B cell (primary cell): ENCODE measurements around the gene TSPAN9. TPM values are rescaled to one million over a fixed set of nuclear protein-coding genes. Genes with fewer than 3 reads are reported as not detected.

Experiments
- ATAC-seq: fragments of 200-7000 bp; cut with Tn5 transposase; one replicate; pipeline ENCODE4 v1.10.0; 2021; ENCODE audit warnings: low read depth, mild to moderate bottlenecking, moderate number of reproducible peaks, moderate library complexity
- CTCF ChIA-PET: fragments of 350-600 bp; sonication (Branson Sonifier 250); formaldehyde crosslinking; loops from one replicate; lab custom pipeline; 2021; ENCODE audit warnings: antibody characterized with exemption, inconsistent platforms; lab: Charles Lee
- POLR2A ChIA-PET: fragments of 350-600 bp; sonication (Branson Sonifier 250); formaldehyde crosslinking; loops from one replicate; lab custom pipeline; 2021; ENCODE audit warnings: antibody characterized with exemption; lab: Charles Lee
- DNase-seq: peaks from one replicate; pipeline ENCODE4 v3.0.0; 2013
- H2AFZ ChIP-seq: 2 replicates; pipeline ENCODE4 v1.6.1; 2012; ENCODE audit warnings: mild to moderate bottlenecking, low read depth, low read length; ENCODE audit not compliant: insufficient read depth, poor library complexity, severe bottlenecking
- H3K27ac ChIP-seq, 2 donors: 1 replicate in 1 of 2; 2 replicates in 1 of 2; pipeline ENCODE4 v1.5.1; 2012 to 2013; ENCODE audit warnings: low read length in 2 of 2, mild to moderate bottlenecking in 2 of 2, moderate library complexity in 1 of 2
- H3K27me3 ChIP-seq, 4 experiments: fragments of 200-600 bp in 1 of 4; sonication (generic) in 1 of 4; replicated peaks in 1 of 4; 1 replicate in 2 of 4; 2 replicates in 2 of 4; pipeline versions ENCODE4 v1.6.1 to v1.7.0; 2013 to 2016; ENCODE audit warnings: low read length in 3 of 4, mild to moderate bottlenecking in 2 of 4, mixed read lengths in 1 of 4, moderate library complexity in 1 of 4; ENCODE audit not compliant: insufficient read depth in 4 of 4, control insufficient read depth in 3 of 4; ENCODE audit errors: control extremely low read depth in 1 of 4
- H3K36me3 ChIP-seq, 2 experiments: replicated peaks in 1 of 2; 1 replicate in 1 of 2; 2 replicates in 1 of 2; pipeline versions ENCODE4 v1.6.1 to v1.7.1; 2013; ENCODE audit warnings: low read length in 1 of 2; ENCODE audit not compliant: insufficient read depth in 2 of 2, control insufficient read depth in 1 of 2; ENCODE audit errors: control extremely low read depth in 1 of 2, extremely low read depth in 1 of 2
- H3K4me1 ChIP-seq, 2 donors: fragments of 200-600 bp in 1 of 2; sonication (generic) in 1 of 2; 1 replicate in 1 of 2; 2 replicates in 1 of 2; pipeline versions ENCODE4 v1.5.1 to v1.6.1; 2013 to 2017; ENCODE audit warnings: low read length in 2 of 2; ENCODE audit not compliant: control insufficient read depth in 2 of 2, insufficient read depth in 2 of 2
- H3K4me2 ChIP-seq: replicated peaks from 2 replicates; pipeline ENCODE3; 2012; ENCODE audit warnings: mild to moderate bottlenecking, low read depth, low read length; ENCODE audit not compliant: poor library complexity, severe bottlenecking
- H3K4me3 ChIP-seq, 5 experiments: fragments of 200-600 bp in 1 of 5; sonication (generic) in 1 of 5; 1 replicate in 3 of 5; 2 replicates in 2 of 5; pipeline versions ENCODE4 v1.5.1 to v1.7.0; 2011 to 2016; ENCODE audit warnings: low read length in 4 of 5, mild to moderate bottlenecking in 4 of 5, low read depth in 2 of 5, control low read depth in 1 of 5, moderate library complexity in 1 of 5; ENCODE audit not compliant: insufficient read depth in 1 of 5; ENCODE audit errors: control extremely low read depth in 1 of 5, extremely low read depth in 1 of 5
- H3K79me2 ChIP-seq: fragments of 200-600 bp; sonication (generic); one replicate; pipeline ENCODE4 v1.6.0; 2016; ENCODE audit warnings: low read length; ENCODE audit not compliant: control insufficient read depth, insufficient read depth
- H3K9ac ChIP-seq: fragments of 200-600 bp; sonication (generic); 2 replicates; pipeline ENCODE4 v1.6.1; 2017; ENCODE audit warnings: mild to moderate bottlenecking, low read length, moderate library complexity
- H3K9me3 ChIP-seq, 3 donors: one replicate each; pipeline versions ENCODE4 v1.6.1 to v1.7.1; 2013; ENCODE audit warnings: low read length in 2 of 3; ENCODE audit not compliant: control insufficient read depth in 2 of 3, insufficient read depth in 1 of 3; ENCODE audit errors: control extremely low read depth in 1 of 3
- H4K20me1 ChIP-seq: 2 replicates; pipeline ENCODE4 v1.6.0; 2012; ENCODE audit warnings: mild to moderate bottlenecking, low read length; ENCODE audit not compliant: insufficient read depth, control insufficient read depth, poor library complexity, severe bottlenecking
- H3K27ac Mint-ChIP-seq: one replicate; pipeline ENCODE4 v1.8.0; 2021; ENCODE audit warnings: mixed read lengths
- H3K27me3 Mint-ChIP-seq: one replicate; pipeline ENCODE4 v1.8.0; 2021; ENCODE audit warnings: mixed read lengths
- H3K4me1 Mint-ChIP-seq: one replicate; pipeline ENCODE4 v1.8.0; 2021; ENCODE audit warnings: mixed read lengths
- H3K4me3 Mint-ChIP-seq: one replicate; pipeline ENCODE4 v1.8.0; 2021; ENCODE audit warnings: mixed read lengths
- H3K9me3 Mint-ChIP-seq: one replicate; pipeline ENCODE4 v1.8.0; 2022; ENCODE audit warnings: mixed read lengths; ENCODE audit not compliant: insufficient read depth
- CTCF ChIP-seq: fragments of 200-600 bp; IDR thresholded peaks from one replicate; pipeline ENCODE4 v1.8.0; 2022; ENCODE audit warnings: antibody characterized with exemption, mild to moderate bottlenecking
- EZH2 ChIP-seq: IDR thresholded peaks from 2 replicates; pipeline ENCODE4 v1.6.1; 2012; ENCODE audit warnings: borderline replicate concordance, low read depth, mild to moderate bottlenecking, moderate library complexity, low read length; ENCODE audit not compliant: insufficient read depth, poor library complexity, severe bottlenecking
- WGBS: methylation state at CpG from one replicate; pipeline ENCODE4 v1.1.5; 2013; ENCODE audit warnings: missing lambda C conversion rate; ENCODE audit not compliant: insufficient coverage; 5-methylcytosine and 5-hydroxymethylcytosine counted together
- intact Hi-C: fragments of 100-400 bp; cut with micrococcal nuclease; formaldehyde crosslinking; loops from one replicate; pipeline ENCODE4 v1.10.0; 2022
- polyA plus RNA-seq: library from polyadenylated mRNA; depleted of rRNA; stranded (reverse); fragments of >200 nt; gene quantifications from 2 replicates; pipeline ENCODE4 v1.2.3, GENCODE V29; 2012
- total RNA-seq, 2 donors: library from RNA; stranded (reverse); fragments of 120-200 nt in 1 of 2; gene quantifications; 1 replicate in 1 of 2; 2 replicates in 1 of 2; pipeline versions ENCODE4 v1.2.3 to v1.2.4, GENCODE V29; 2013 to 2022

The TSPAN9 gene
- total and polyA plus RNA-seq, 2 donors (not counting 1 experiment from before 2014, with no cell fraction given) = 0.15 to 0.37 TPM

- H3K9me3 ChIP-seq = peaks cover 0 to 2% (median 0%) of the 10 kb centered on the region in 3 donors
- ATAC-seq (no peak), DNase-seq (no peak)
- no peaks in the 10 kb centered on the region for H3K4me1 Mint-ChIP-seq
- H3K27me3 Mint-ChIP-seq = peaks cover 34% of the 10 kb centered on the region
- no peak overlapping the region for H3K9ac ChIP-seq
- no peaks in the 10 kb centered on the region for H3K79me2 ChIP-seq
- no peaks in the 10 kb centered on the region for H3K36me3 ChIP-seq
- 94% methylated on average over 5 of the region's 5 CpGs for WGBS
- intact Hi-C loops = no loop called here
- H3K9me3 Mint-ChIP-seq = no peaks in the 10 kb centered on the region
- H3K27me3 ChIP-seq = peaks cover 0 to 5% (median 0%) of the 10 kb centered on the region in 4 experiments
- POLR2A ChIA-PET = no interaction called here
- no peaks in the 10 kb centered on the region for H3K4me1 ChIP-seq
- H3K27ac Mint-ChIP-seq = no peak overlapping the region
- H3K4me2 ChIP-seq = no peak overlapping the region
- no peak overlapping the region for H3K4me3 ChIP-seq
- no peak overlapping the region for H3K27ac ChIP-seq
- no peak overlapping the region for H3K4me3 Mint-ChIP-seq
- H2AFZ ChIP-seq = no peak overlapping the region
- H4K20me1 ChIP-seq = no peaks in the 10 kb centered on the region
- TF ChIP-seq EZH2 (no peak), CTCF (no peak)
- CTCF ChIA-PET = no interaction called here
Measured at GRCh38 chr12:3150308-3150670, 73.1 kb downstream of the TSPAN9 start.

- Histone ChIP-seq H3K9ac (no peak overlapping the region), H3K79me2 (no peaks in the 10 kb centered on the region), H3K4me2 (no peak overlapping the region), H3K9me3 (peaks cover 0 to 2% (median 0%) of the 10 kb centered on the region in 3 donors), H2AFZ (no peak overlapping the region), H3K36me3 (no peaks in the 10 kb centered on the region), H3K4me3 (no peak overlapping the region), H3K27me3 (peaks cover 0 to 5% (median 0%) of the 10 kb centered on the region in 4 experiments), H4K20me1 (no peaks in the 10 kb centered on the region), H3K27ac (no peak overlapping the region), H3K4me1 (no peaks in the 10 kb centered on the region)
- H3K27me3 Mint-ChIP-seq = peaks cover 38% of the 10 kb centered on the region
- TF ChIP-seq EZH2 = no peak
- TF ChIP-seq CTCF = no peak
- no peaks in the 10 kb centered on the region for H3K4me1 Mint-ChIP-seq
- H3K27ac Mint-ChIP-seq = no peak overlapping the region
- ChIA-PET CTCF (no interaction called here), POLR2A (no interaction called here)
- no peak overlapping the region for H3K4me3 Mint-ChIP-seq
- intact Hi-C loops = no loop called here
- 76% methylated on average over 15 of the region's 19 CpGs for WGBS
- ATAC-seq = no peak
- H3K9me3 Mint-ChIP-seq = no peaks in the 10 kb centered on the region
- no peak for DNase-seq
Measured at GRCh38 chr12:3150931-3151835, 74.0 kb downstream of the TSPAN9 start.
